IPS-18c (cell line): ENCODE data around the gene FAH.
"Not testable (repeated sequence)": the region's sequence is repeated elsewhere in the genome, so short reads cannot be mapped to it uniquely, and the experiment has no call there.

Experiments
- H3K4me3 ChIP-seq: 2 replicates; pipeline ENCODE4 v1.7.0; 2013; ENCODE audit warnings: low read depth, mild to moderate bottlenecking, low read length, moderate library complexity; ENCODE audit not compliant: insufficient read depth
- H3K9me3 ChIP-seq: one replicate; pipeline ENCODE4 v1.6.1; 2013; ENCODE audit warnings: mild to moderate bottlenecking, low read length, moderate library complexity; ENCODE audit not compliant: control insufficient read depth, insufficient read depth

Gene FAH

GRCh38 chr15:80140909-80141308 lies 11.9 kb upstream of the FAH start:
- Histone ChIP-seq H3K9me3 (no peaks in the 10 kb centered on the region), H3K4me3 (no peak overlapping the region)

- Histone ChIP-seq H3K9me3 (no peaks in the 10 kb centered on the region), H3K4me3 (no peak overlapping the region)
These were observed 10.7 kb upstream of the FAH start for GRCh38 chr15:80141916-80142598.

- no peak overlapping the region for H3K4me3 ChIP-seq
- no peaks in the 10 kb centered on the region for H3K9me3 ChIP-seq
These were observed 10.2 kb upstream of the FAH start for GRCh38 chr15:80142646-80143045.

- H3K9me3 ChIP-seq, result no peaks in the 10 kb centered on the region
- no peak overlapping the region for H3K4me3 ChIP-seq
These were observed 1.7 kb upstream of the FAH start for GRCh38 chr15:80151148-80151547.

- H3K9me3 ChIP-seq, result no peaks in the 10 kb centered on the region
- H3K4me3 ChIP-seq, result no peak overlapping the region; the same call in 1 of the 2 replicates
These were observed 1.2 kb upstream of the FAH start for GRCh38 chr15:80151576-80151975.

GRCh38 chr15:80152180-80152895 lies 461 bp upstream of the FAH start:
- peak overlapping the region; percentile 76 for H3K4me3 ChIP-seq

GRCh38 chr15:80153900-80154299 lies 1.1 kb downstream of the FAH start:
- no peaks in the 10 kb centered on the region for H3K9me3 ChIP-seq
- peak overlapping the region; percentile 76; the same call in 1 of the 2 replicates for H3K4me3 ChIP-seq

More at GRCh38 chr15:80152180-80152895, 461 bp upstream of the FAH start:
- no peaks in the 10 kb centered on the region for H3K9me3 ChIP-seq

- Histone ChIP-seq H3K9me3 (no peaks in the 10 kb centered on the region), H3K4me3 (no peak overlapping the region)
These were observed 1.5 kb downstream of the FAH start for GRCh38 chr15:80154336-80154735.

GRCh38 chr15:80155001-80155377 lies 2.2 kb downstream of the FAH start:
- Histone ChIP-seq H3K4me3 (no peak overlapping the region), H3K9me3 (no peaks in the 10 kb centered on the region)

GRCh38 chr15:80155378-80156175 lies 2.8 kb downstream of the FAH start:
- H3K4me3 ChIP-seq, H3K9me3 ChIP-seq: not testable (repeated sequence)

GRCh38 chr15:80156176-80156720 lies 3.4 kb downstream of the FAH start:
- H3K4me3 ChIP-seq, result no peak overlapping the region

GRCh38 chr15:80157215-80157614 lies 4.4 kb downstream of the FAH start:
- H3K9me3 ChIP-seq, result no peaks in the 10 kb centered on the region
- no peak overlapping the region for H3K4me3 ChIP-seq

More at GRCh38 chr15:80156176-80156720, 3.4 kb downstream of the FAH start:
- no peaks in the 10 kb centered on the region for H3K9me3 ChIP-seq

- Histone ChIP-seq H3K9me3 (no peaks in the 10 kb centered on the region), H3K4me3 (no peak overlapping the region)
These were observed 6.5 kb downstream of the FAH start for GRCh38 chr15:80159301-80159700.

- H3K9me3 ChIP-seq, result no peaks in the 10 kb centered on the region
- H3K4me3 ChIP-seq, result no peak overlapping the region
These were observed 7.2 kb downstream of the FAH start for GRCh38 chr15:80159811-80160569.

- Histone ChIP-seq H3K9me3 (no peaks in the 10 kb centered on the region), H3K4me3 (no peak overlapping the region)
These were observed 7.9 kb downstream of the FAH start for GRCh38 chr15:80160570-80161156.

GRCh38 chr15:80161468-80162016 lies 8.7 kb downstream of the FAH start:
- H3K4me3 ChIP-seq, result no peak overlapping the region

More at GRCh38 chr15:80161468-80162016, 8.7 kb downstream of the FAH start:
- no peaks in the 10 kb centered on the region for H3K9me3 ChIP-seq
